IPS-11a (cell line): Measurements from ENCODE around the gene TWF2.
"Not testable (repeated sequence)": the region's sequence is repeated elsewhere in the genome, so short reads cannot be mapped to it uniquely, and the experiment has no call there.

Experiments
- H3K4me3 ChIP-seq: one replicate; pipeline ENCODE4 v1.5.1; 2013; ENCODE audit warnings: low read depth, low read length, control low read depth

TWF2 gene

DNA sequence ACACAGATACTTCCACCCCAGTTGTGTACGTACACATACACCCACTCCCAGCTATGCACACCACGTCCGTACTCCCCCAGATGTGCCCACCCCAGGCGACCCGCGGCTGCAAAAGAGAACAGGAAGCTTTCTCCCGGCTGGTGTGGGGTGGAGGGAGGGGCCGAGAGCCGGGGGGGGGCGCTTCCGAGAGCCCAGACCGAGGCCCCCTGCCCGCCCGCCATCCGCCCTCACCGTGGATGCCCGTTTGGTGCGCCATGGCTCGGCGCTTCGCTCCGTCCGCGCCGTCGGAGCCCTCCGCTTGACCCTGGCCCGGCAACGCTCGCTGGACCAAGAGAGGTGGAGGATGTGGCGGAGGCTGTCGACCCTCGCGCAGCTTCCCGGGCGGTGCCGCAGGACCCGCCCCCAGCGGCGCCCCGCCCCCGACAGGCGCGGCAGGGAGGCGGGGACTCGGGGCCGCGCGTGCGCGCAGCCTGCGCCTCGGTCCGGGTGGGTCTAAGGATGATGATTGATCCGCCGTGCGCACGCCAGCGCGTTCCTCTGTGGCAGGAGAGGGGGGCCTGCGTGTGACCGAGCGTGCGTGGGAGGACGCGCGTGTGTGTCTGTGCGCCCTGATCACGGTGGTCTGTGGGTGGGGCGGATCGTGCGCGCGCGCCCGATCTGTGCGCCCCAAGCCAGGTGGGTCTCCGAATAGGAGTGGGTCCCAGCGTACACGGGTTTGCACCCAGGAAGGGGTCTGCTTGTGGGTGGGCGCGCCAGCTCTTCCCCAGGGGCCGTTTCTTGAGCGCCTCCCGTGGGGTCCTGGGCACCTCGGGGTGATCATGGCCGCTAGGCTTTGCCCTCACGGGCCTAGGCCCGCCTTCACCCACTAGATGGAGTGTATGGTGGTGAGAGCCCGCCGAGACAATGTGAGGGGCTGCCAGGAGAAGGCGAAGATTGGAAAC, at the start of gene TWF2:
Gene TWF2 (minus strand): TSS at position 398 of the 941 bp plus-strand sequence. CDS start 142 bp downstream, at position 256.
- H3K4me3 ChIP-seq: peak within 1 kb of the TSS; percentile 95

GRCh38 chr3:52288674-52289073, 49.7 kb upstream of the TWF2 start:
- no peak overlapping the region for H3K4me3 ChIP-seq

GRCh38 chr3:52286777-52287110, 47.8 kb upstream of the TWF2 start:
- peak overlapping the region; percentile 98 for H3K4me3 ChIP-seq

- H3K4me3 ChIP-seq: not testable (repeated sequence)
These were observed 45.1 kb upstream of the TWF2 start for GRCh38 chr3:52284051-52284450.

GRCh38 chr3:52283306-52283705, 44.3 kb upstream of the TWF2 start:
- H3K4me3 ChIP-seq: no peak overlapping the region

GRCh38 chr3:52281981-52282801, 43.2 kb upstream of the TWF2 start:
- no peak overlapping the region for H3K4me3 ChIP-seq

DNA sequence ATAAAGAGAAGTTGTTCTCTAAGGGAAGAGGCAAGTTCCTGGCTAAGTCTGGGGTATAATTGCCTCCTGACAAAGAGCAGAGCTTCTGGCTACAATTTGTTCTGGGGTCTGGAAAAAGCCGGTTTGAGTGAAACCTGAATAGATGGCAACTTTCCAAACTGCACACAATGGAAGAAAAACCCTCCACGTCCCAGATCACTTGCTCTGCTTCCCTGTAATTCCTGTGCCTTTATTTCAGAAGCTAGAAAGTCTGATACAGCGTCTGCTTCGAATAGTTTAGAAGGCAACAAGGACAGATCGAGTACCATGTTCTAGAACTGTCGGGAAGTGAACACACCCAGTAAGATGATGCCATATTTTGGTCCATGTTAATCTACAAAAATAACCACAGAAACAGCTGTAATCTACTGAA, 41.1 kb upstream of the TWF2 start:
- no peak overlapping the region for H3K4me3 ChIP-seq

- no peak overlapping the region for H3K4me3 ChIP-seq
These were observed 40.6 kb upstream of the TWF2 start for GRCh38 chr3:52279596-52279995.

DNA sequence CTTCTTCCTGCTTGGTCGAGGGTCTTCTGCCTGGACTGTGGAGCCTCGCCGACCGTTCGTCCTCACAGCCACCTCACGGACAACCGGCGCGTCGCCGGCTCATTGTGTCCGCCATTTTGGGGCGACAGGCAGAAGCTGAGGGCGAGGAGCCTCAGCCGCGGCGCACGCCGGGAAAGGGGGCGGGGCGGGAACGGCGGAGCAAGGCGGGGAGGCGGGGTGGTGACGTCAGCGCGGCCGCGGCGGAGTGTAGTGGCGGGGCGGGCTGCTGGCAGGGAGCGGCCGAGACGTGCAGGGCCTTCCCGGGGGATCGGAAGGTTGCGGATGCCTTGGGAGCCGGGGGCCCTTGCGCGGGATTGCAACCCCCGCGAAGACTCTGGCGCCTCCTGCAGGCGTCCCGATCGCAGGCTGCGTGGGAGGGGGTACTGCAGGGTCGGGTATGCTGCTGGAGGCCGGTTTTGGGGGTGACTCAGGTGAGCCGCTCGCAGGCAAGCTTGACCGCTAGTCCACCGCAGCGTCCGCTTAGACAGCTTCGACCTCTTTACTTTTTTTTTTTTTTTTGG, 39.6 kb upstream of the TWF2 start, which contains the start of gene WDR82:
Gene WDR82 (minus strand): TSS at position 140 of the 560 bp plus-strand sequence. CDS start 288 bp downstream, outside the sequence.
- peak within 1 kb of the TSS; percentile 97 for H3K4me3 ChIP-seq

DNA sequence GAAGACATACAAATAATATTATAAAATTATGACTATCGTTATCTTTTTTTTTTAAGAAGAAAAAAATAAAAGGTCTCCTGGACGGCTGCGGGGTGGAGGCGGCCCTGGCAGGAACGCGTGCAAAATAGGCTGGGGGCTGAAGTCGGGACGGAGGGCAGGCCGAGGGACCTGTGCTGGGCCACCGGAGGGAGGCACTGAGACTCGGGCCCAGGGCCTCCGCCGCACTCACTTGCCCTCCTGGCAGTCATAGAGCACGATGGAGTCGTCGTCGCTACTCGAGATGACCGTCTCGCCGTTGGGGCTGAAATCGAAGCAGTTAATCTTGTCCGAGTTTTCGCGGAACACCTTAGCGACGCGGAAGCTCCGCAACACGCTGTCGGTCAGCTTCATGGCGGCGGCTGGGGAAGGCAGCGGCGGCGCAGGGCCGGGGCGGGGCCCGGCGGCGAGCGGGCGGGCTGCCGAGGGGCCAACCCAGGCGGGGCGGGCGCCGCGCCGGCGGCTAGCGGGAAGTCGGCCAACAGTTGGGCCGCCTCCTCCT, 39.1 kb upstream of the TWF2 start:
- peak overlapping the region; percentile 97 for H3K4me3 ChIP-seq

- H3K4me3 ChIP-seq: peak overlapping the region; percentile 97
These were observed 38.4 kb upstream of the TWF2 start for GRCh38 chr3:52277071-52277964.

- not testable (repeated sequence) for H3K4me3 ChIP-seq
These were observed 35.8 kb upstream of the TWF2 start for GRCh38 chr3:52274781-52275180.

DNA sequence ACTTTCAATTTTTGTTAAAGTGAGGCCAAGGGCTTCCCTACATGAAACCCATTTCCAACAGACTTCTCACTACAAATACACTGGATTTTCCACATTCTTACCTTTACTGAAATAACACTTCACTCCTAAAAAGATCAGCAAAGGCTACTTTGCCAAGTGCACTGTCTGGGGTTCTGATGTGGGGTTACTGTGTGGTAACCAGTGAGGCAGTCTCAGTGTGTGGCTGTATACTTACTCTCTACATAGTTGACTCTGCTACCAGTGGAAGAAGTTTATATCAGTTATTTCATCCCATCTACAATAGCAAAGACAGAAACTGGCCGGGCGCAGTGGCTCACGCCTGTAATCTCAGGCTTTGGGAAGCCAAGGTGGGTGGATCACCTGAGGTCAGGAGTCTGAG, 33.9 kb upstream of the TWF2 start:
- no peak overlapping the region for H3K4me3 ChIP-seq

- not testable (repeated sequence) for H3K4me3 ChIP-seq
These were observed 33.2 kb upstream of the TWF2 start for GRCh38 chr3:52272172-52272571.

- no peak overlapping the region for H3K4me3 ChIP-seq
These were observed 31.3 kb upstream of the TWF2 start for GRCh38 chr3:52270252-52270754.

DNA sequence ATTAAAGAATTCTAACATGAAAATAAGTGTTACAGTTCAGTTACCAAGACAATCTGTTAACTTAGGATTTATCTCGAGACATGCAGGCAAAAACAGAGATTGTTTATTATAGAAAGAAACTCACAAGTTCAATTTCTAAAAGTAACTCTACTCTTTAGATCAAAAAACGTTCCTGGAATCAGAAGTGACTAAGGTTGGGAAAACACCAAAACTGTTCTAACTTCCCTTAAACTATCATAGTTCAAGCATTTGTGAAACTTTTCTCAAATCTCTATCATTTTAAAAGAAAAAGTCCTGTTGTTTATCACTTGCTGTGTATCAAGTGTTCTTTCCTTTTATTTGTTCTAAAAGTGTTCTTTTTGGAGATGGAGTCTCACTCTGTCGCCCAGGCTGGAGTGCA, 30.8 kb upstream of the TWF2 start:
- no peak overlapping the region for H3K4me3 ChIP-seq

DNA sequence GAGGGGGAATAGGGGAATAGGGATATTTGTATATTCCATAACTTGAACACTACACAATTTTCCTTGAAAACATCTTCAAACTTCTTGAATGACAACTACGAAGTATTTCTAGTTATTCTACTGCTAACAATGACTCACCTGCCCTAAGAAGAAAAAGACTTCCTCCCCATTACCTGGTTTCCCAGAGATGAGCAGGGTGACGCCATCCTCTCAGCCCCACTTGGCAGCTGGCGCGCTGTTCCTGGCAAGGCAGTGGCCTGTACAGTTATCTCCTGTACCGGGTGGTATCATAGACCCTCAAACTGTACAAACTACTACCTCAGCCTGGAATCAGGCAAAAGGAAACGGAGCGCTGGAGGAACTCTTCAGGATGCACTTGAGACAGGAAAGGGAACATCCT, 29.1 kb upstream of the TWF2 start:
- H3K4me3 ChIP-seq: no peak overlapping the region

GRCh38 chr3:52265387-52265786, 26.4 kb upstream of the TWF2 start:
- H3K4me3 ChIP-seq: no peak overlapping the region

DNA sequence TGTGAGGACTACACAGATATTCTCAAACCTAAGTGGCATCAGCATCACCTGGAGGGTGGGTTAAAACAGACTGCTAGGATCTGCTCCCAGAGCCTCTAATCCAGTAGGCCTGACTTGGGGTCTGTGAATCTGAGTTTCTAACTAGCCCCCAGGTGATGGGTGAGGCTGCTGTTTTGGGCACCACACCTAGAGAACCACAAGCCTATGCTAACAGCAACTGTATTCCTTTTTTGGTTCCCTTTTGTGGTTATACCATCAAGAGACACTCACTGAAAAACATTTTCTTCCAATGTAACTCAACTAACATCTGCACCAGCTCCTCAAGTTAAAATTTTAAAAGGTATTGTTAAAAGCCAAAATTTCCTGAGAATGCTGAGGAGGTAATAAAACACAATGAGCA, 23.5 kb upstream of the TWF2 start:
- no peak overlapping the region for H3K4me3 ChIP-seq

GRCh38 chr3:52259448-52259847, 20.5 kb upstream of the TWF2 start:
- no peak overlapping the region for H3K4me3 ChIP-seq
